Activated T-helper 1 cell treated with anti-CD3 and anti-CD28 coated beads, Interleukin-2, amount 50 U/mL, for 16 hours (primary cell): ENCODE results near the gene ACAT1.
"Not testable (repeated sequence)": the region's sequence is repeated elsewhere in the genome, so short reads cannot be mapped to it uniquely, and the experiment has no call there.

Source experiments
- DNase-seq, 2 donors: peaks; one replicate each; pipeline ENCODE4 v3.0.0-alpha.2; 2020; ENCODE audit warnings: low read depth in 1 of 2, low spot score in 1 of 2

ACAT1 gene

DNA sequence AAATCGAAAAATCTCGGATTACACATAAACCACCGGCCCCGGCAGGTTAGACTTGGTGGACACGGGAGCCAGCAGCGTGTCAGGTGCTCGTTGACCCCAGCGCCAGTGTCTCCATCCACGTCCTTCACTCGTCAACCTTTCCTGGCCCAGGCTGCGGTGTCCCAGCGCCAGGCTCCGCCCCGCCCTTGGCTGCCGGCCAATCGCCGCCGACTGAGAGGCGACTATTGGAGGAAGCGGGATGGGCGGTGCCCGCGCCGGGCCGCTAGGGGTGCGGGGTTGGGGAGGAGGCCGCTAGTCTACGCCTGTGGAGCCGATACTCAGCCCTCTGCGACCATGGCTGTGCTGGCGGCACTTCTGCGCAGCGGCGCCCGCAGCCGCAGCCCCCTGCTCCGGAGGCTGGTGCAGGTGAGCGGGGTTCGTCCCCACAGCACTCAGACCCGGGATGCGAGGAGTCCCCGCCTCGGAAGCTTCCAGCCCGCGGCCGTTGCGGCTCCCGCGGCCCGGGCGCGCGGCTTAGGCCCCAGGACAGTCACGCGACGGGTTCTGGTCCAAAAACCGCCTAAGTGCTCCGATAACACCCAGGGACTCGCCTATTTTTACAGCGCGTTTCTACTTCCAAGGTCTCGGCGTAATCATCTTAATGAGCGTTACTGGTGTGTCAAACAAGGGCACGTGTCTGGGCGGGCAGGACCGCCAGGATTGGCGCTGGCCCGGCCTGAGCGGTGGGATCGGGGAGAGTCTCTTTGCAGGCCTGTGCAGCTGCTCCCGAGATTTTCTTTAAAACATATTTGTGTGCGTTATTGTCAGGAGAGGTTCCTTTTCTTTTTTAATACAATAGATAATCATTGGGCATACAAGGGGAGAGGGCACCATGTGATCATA lies at the start of gene ACAT1:
TSS of gene ACAT1 (plus strand) at position 294 of the 882 bp plus-strand sequence. CDS start at position 334, 40 bp downstream.
- peak; percentile 94 to 97 for DNase-seq

DNA sequence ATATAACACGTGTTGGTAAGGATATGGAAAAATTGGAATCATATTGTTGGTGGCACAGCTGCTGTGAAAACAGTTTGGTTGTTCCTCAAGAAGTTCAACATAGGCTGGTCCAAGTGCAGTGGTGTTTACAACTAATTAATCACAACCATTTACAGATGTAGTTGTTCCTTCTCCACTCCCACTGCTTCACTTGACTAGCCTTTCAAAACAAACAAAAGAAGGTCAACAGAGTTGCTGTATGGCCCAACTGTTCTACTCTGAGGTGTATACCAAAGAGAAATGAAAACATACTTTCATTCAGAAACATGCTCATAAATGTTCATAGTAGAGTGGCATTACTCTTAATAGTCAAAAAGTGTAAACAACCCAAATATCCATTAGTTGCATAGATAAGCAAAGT lies 36.6 kb upstream of the ACAT1 start:
- DNase-seq, result no peak

DNA sequence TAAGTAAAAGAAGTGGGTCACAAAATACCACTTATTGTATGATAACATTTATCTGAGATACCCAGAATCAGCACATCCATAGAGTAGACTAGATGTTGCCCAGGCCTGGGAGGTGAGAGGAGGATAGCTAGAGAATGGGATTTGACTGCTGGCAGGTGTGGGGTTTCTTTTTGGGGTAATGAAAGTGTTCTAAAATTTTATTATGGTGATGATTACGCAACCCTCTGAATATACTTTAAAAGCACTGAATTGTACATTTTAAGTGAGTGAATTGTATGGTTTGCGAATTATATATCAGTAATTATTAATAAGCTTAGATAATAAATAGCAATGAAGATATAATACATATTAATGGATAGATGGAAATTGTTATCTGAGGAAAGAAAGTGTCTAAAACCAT lies 35.7 kb upstream of the ACAT1 start:
- no peak for DNase-seq

DNA sequence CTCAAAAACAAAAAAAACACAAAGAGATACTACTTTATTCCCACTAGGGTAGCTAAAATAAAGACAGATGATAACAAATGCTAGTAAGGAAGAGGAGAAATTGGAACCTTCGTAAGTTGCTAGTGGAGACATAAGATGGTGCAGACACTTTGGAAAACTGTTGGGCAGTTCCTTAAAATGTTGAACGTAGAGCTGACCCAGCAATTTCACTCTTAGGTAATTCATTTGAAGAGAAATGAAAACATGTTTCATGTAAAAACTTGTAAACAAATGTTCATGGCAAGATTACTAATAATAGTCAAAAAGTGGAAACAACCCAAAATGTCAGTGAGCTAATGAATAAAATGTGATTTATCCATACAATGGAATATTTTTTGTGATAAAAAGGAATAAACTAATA lies 29.2 kb upstream of the ACAT1 start:
- DNase-seq, result no peak

DNA sequence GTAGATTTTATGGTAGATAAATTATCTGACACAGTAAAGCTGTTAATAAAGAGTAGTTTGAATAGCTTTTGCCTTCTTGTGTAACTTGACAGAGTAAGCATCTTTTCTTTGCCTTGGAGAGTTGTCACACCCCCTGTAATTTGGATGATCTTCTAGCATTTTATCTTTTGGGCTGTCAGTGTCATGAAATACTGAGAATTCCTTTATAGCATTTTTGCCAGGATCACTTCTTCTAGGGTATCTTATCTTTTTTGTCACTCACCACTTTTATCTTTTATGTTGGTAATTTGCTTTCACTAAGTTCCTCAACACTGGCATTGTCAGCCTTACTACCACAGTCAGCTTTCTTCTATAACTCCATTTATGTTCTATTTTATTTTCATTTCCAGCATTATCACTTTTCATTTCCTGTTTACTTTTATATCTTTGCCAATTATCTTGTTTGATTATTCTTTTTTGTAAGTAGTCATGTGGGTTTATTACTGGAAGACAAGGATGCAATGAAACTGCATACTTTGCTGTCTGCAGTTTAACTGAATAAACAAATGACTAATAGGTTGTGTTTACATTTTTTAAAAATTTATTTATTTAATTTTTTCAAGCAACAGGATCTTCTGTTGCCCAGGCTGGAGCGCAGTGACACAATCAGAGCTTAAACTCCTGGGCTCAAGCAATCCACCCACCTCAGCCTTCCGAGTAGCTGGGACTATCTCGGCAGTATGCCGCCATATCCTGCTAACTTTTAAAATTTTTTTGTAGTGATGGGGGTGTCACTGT lies 28.1 kb upstream of the ACAT1 start:
- DNase-seq, result no peak

DNA sequence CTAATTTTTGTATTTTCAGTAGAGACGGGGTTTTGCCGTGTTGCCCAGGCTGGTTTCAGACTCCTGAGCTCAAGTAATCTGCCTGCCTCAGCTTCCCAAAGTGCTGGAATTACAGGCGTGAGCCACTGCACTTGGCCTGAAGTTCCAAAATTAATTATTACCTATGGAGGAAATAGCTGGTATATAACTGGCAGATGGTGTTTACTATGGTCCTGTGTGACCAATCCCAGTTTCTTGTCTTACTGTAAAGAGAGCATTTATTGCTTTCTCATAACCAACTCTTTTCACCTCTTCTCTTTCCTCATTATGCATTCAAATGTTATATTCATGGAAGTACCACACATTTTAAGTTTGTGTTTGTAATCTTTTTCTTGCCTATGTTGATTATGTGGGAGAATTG lies 24.2 kb upstream of the ACAT1 start:
- no peak for DNase-seq

DNA sequence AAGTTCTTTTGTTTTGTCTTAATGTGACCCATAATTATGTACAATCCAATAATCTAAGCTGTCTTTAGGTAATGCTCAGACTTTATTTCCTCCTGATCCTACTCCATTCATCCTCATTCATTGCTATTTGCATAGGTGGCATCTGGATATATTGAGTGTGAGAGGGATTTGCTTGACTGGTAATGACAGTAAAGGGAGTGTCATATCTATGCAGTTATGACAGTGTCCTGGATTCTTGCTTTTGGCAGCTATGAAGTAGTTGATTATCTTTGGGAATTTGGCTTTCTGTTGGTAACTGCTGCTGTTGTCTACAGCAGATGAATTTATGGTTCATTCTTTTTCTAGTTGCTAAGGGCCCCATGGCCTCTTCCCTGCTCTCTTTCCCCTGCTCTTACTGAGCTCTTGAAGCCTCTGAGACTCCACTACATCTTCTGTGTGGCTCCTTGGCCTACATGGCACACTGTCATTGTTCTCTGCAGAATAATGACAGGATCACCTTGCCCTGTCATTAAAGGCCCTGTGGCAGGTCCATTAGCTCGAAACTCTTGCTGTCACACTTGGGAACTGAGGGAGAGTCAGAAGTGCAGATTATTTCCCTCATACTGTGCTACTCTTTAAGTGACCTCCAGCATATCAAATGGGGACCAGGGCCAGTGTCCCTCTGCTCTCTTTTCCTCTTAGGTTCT lies 20.1 kb upstream of the ACAT1 start:
- DNase-seq, result no peak

DNA sequence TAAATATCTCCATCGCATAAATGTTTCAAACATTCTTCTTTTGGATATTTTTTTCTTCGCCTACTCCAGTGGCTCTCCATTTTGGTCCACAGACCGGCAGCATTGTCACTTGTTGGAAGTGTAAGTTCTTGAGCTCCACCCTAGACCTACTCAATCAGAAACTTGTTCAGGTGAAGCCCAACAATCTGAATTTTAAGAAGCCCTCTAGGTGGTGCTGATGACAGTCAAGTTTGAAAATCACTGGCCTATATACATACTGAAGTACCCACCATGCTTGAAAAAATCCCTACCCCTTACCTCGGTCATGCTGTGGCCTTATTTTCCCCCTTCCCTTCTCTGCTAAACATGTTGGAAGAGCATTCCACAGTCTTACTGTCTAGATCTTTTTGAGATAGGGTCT lies 10.2 kb upstream of the ACAT1 start:
- DNase-seq, result no peak

DNA sequence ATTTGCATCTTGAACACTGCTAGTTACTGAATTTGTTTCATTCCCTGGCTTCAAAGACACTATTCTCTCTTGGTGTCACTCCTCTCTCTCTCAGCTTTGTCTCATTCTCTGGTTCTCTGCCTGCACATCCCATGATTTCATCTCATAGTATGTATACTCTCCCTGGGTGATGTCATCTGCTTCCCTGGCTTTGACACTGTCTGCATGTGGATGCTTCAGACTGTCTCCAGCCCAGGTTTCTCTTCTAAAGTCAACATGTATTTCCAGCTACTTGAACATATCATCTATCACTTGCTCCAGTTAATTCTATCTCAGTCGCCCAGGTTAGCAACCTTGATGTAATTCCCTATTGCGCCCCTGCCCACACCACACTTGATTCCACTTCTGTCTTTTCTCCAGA lies 9.3 kb upstream of the ACAT1 start:
- no peak for DNase-seq

DNA sequence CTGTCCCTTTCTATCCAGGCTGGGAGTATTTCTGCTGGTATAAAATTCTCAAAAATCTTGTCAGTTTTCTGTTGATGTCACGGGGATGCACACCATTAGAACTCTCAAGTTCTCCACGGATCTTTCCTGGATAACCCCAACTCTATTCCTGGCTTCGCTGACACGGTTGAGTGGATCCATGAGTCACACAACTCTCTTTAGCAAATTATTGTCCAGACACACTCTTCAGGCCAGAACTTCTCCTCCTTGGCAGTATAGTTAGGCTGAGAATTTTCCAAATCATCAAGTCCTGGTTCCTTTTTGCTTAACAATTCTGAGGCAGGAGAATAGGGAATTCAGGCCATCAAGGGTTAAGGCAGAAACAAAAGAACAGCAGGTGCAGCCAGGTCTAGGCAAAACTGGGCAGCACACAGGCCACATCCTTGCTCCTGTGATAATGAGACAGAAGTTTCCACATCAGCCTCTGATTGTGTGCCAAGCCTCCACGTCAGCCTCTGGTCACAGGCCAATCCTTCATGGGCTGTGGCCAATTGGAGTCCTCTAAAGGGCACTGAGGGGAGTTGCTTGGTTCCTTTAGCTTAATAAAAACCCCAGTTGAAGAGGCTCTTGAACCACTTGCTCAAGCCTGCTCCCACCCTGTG lies 5.7 kb upstream of the ACAT1 start:
- DNase-seq, result no peak

DNA sequence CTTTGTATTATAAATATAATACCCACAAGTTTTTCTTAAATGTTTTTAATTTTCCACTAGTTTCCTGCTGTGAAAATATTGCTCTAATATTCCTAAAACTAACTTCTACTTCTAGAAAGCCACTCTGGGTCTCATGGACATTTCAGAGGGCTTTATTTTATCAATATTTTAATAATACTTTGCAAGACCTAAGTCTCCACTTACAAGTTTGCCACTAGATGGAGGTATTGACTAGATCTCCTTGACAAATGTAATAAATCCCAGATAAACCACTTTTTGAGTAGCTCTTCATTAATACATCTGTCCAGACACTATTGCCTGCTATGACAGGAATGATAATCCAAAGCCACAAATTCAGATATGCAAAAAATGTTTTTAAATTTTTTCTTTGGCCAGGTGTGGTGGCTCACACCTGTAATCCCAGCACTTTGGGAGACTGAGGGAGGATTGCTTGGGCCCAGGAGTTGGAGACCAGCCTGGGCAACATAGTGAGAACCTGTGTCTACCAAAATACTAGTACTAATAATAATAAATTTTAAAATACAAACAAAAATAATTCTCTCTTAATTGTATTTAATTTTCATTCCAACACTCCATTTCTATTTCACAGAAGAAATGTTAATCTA lies 3.5 kb upstream of the ACAT1 start:
- DNase-seq, result no peak

DNA sequence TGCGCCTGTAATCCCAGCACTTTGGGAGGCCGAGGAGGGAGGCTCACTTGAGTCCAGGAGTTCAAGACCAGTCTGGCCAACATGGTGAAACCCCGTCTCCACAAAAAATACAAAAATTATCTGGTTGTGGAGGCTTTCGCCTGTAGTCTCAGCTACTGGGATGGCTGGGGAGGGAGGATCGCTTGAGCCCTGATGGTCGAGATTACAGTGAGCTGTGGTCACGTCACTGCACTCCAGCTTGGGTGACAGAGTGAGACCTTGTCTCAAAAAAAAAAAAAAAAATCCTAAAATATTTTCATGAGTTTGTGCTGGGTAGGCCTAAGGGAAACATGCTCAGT lies 462 bp upstream of the ACAT1 start:
- DNase-seq, result not testable (repeated sequence)

DNA sequence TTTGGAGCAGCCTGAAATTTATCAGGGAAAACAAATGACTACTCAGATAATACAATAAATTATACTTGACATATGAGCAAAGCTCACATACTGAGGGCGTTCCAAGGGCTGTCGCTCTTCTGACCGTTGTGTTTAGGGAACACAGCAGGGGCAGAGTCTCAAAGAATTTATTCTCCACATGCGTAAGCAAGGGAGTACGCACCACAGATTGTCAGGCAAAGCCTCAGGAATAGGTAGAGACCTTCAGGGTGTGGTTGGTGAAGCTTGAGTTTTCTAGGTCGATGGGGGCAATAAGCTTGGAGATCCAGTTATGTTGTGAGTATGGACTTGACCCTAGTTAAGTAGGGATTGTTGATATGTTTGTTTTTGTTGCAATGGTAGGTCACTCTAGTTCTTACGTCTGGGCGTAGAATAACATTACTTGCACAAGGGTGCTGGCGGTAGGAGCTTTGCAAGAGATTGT lies 830 bp downstream of the ACAT1 start:
- no peak for DNase-seq

DNA sequence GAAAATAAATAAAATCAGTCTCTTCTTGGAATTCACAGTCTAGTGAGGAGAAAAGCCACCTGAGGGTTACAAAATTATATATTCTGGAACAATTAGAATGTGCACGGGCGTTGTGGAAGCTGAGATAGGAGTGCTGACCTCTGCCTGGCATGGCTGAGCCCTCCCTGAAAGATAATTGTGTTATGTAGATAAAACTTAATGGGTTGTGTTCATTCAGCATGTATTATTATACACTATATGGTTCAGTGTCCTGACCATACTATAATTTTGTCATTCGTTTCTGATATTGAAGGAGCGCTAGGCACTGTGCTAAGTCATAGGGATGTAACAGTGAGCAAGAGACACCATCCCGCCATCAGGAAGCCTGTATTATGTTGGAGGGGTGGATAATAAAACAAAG lies 3.7 kb downstream of the ACAT1 start:
- no peak for DNase-seq

DNA sequence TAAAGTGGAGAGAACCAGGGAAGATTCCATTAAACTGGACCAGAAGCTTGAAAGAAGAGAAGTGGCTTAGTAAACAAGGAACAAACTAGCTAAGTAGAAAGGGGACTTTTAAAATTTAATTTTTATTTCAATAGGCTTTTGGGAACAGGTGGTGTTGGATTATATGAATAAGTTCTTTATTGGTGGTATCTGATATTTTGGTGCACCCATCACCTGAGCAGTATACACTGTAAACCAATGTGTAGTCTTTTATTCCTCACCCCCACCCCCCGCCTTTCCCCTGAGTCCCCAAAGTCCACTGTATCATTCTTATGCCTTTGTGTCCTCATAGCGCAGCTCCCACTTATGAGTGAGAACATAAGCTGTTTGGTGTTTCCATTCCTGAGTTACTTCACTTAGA lies 7.4 kb downstream of the ACAT1 start:
- no peak for DNase-seq

DNA sequence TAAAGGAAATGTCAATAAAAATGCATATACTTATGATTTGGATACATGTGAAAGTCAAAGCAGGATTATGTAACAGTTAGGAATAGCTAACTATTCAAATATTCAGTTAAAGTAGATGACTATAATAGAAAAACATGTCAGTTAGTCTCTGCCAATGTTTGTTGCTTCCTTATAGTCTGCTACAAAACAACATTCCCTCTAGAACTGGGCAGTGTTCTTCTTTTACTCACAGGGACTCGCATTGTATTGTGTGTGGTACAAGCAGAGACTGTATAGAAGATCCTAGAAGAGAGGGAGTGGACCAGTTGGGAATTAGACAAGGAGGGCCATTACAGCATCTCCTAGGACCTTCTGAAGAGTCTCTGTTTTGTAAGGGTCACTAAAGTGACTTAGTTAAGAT lies 10.6 kb downstream of the ACAT1 start:
- no peak for DNase-seq

DNA sequence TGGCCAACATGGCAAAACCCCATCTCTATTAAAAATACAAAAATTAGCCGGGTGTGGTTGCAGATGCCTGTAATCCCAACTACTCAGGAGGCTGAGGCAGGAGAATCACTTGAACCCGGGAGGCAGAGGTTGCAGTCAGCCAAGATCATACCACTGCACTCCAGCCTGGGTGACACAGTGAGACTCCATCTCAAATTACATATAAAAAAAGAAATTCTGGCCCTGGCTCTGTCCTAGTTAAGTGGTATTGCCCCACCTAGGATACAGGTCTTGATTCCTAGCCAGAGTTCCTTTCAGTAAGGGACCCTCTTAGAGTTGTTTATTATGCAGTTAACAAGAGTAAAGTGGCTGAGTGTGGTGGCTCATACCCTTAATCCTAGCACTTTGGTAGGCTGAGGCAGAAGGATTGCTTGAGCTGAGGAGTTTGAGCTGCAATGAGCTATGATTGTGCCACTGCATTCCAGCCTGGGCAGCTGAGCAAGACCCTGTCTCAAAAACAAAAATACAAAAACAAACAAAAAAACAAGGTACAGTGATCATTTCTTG lies 11.7 kb downstream of the ACAT1 start:
- DNase-seq, result not testable (repeated sequence)

DNA sequence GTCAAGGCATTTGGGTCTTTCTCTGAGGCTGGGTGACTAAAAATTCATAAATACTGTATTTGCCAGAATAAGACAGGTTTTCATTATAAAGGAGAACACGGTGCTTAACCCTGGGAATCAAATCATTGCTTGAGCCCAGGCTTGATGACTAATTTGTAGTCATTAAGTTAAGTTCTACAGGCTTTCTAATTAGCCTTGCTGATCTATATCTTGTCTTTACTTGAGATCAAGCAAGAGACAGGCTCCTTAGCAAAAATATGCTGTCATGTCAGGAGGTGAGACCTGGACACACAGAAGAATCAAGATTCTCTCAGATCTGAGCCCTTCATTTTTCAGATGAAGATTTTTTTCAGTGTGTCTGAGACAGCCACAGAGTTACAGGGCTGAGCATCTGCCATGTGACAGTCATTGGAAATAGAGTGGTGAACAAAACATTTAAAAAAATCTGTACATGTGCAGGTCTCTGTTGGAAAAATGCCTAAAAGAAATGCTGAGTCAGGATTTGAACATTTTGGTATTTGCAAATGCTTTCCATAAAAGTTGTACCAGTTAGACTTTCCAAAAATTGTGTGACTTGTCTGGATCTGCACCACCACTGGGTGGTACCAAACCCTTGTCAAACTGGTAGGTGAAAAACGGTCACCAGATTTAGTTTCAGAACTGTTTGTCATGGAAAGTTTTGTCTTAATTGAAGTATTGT lies 14.6 kb downstream of the ACAT1 start:
- no peak for DNase-seq

DNA sequence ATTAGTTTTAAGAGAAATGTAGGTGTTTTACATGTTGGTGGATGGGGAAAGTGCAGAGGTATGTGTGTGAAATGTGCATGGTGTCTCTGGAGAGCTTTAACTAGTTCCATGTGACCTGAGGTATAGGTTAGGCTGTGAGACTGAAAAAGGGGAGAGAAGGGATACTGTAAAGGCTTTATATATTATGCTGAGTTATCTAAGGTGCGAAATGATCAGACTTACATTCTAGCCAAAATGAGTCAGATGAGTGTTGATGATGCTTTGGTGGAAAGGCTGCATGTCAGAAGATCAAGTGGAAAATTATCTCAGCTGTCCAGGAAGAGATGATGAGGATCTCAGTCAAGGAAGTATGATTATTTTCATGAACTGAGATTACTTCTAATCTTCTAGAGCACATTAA lies 15.8 kb downstream of the ACAT1 start:
- no peak for DNase-seq

DNA sequence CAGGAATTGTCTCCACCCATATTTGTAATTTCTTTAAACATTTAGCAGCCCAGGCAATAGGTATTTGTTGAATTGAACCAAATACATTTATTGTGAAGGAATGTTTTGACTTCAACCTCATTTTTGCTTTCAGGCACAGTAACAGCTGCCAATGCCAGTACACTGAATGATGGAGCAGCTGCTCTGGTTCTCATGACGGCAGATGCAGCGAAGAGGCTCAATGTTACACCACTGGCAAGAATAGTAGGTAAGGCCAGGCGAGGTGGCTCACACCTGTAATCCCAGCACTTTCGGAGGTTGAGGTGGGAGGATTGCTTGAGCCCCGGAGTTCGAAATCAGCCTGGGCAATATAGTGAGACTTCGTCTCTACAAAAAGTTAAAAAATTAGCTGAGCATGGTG lies 20.9 kb downstream of the ACAT1 start:
- no peak for DNase-seq
